NCI-H2196 treated with DMSO at 0.1 percent for 48 hours (cell line): Measurements from ENCODE around the gene MOV10L1.
"Not testable (repeated sequence)": the region's sequence is repeated elsewhere in the genome, so short reads cannot be mapped to it uniquely, and the experiment has no call there.

Experiments used
- DNase-seq: peaks from one replicate; lab custom pipeline; 2025; ENCODE audit not compliant: unreplicated experiment; lab: John Stamatoyannopoulos, UW

Gene MOV10L1

GRCh38 chr22:50153056-50153755 lies 63.4 kb downstream of the MOV10L1 start:
- DNase-seq: no peak

DNA sequence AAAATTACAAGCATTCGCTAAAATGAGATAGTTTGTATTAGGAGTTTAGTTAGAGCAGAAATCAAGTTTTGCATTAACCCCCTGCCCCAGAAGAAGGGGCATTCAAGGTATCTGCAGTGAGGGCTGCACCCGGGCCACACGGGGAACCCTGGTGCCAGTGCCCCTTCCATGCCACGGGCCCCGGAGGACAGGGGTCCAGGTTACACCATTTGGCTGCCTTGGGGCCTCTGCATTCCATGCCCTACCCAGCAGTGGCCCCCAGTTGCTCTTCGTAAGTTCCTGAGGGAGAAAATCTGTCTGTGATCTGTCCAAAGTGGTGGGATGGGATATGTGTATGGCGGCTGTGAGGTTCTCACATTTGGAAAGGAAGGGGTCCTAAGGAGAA lies 63.9 kb downstream of the MOV10L1 start:
- no peak for DNase-seq

- no peak for DNase-seq
These were observed 68.0 kb downstream of the MOV10L1 start for GRCh38 chr22:50157709-50158375.

- no peak for DNase-seq
These were observed 71.1 kb downstream of the MOV10L1 start for GRCh38 chr22:50160947-50161346.

- no peak for DNase-seq
These were observed 71.9 kb downstream of the MOV10L1 start for GRCh38 chr22:50161508-50162390.

DNA sequence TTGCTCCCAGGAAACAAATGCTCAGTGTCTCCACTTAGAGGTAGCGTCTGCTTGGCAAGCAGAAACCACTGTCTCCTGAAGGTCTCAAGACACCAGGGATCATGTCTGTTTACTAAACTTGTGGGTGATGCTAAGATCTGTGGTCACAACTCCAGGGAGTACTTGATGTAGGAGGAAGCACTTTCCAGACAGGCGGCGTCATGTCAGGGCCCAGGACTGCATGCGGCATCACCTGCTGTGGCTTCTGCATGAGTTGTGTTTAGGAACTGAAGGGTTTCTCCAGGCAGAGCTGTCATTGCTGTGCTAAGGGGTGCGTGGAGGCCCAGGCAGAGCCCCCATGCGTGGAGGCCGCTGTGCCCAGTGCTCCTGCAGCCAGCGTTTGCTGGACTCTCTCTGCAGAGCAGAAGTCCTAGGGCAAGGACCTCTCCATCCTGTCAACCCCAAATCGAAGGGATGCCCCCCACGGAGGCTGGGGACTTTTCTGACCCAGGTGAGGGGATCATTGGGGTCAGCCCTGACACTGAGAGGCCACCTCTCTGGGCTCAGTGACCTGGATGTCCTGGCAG lies 72.7 kb downstream of the MOV10L1 start:
- DNase-seq: no peak

- DNase-seq: no peak
These were observed 75.8 kb downstream of the MOV10L1 start for GRCh38 chr22:50165436-50166123.

DNA sequence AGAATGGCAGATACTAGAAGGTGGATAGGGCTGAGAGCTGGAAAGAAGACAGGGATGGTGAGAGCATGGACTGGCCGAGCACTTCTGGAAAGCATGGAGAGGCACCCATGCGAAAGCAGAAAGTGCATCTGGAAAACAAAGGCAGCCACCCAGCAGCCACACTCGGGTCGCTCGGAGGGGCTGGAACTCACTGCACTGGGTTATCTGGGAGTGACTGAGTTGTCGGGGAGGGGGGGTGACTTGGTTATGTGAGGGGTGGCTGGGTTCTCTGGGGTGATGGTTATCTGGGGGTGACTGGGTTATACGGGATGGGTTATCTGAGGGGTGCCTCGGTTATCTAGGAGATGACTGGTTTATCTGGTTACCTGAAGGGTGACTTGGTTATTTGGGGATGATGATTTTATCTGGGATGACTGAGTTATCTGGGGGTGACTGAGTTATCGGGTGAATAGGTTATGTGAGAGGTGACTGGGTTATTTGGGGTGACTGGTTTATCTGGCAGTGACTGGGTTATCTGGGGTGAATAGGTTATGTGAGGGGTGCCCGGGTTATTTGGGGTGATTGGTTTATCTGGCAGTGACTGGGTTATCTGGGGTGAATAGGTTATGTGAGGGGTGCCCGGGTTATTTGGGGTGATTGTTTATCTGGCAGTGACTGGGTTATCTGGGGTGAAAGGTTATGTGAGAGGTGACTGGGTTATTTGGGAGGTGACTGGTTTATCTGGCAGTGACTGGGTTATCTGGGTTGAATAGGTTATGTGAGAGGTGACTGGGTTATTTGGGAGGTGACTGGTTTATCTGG lies 78.1 kb downstream of the MOV10L1 start:
- no peak for DNase-seq

- DNase-seq: not testable (repeated sequence)
These were observed 78.8 kb downstream of the MOV10L1 start for GRCh38 chr22:50168490-50169180.

DNA sequence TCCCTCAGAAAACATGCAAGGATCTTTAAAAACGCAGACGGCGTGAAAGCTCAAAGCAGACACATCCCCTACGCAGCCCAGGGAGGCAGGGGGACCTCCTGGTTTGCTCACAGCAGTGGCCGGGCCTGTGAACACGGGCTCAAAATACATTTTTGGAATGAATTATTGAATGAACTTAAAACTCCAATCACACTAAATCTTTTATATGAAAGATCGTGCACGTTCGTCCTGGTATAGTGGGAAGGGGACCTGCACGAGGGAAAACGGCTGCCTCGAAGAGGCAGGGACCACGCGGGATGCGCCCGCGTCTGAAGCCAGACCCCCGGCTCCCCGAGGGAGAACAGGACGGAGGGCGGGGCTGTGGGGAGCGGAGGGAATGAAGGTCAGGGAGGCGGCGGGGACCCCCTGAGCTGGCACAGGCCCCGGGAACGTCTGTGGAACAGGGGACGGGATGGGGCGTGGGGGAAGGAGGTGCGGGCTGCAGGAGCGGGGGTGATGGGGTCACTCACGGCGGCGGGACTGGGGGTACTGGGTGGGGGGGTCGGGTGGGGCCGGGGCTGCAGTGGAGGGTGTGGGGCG lies 79.5 kb downstream of the MOV10L1 start:
- no peak for DNase-seq

DNA sequence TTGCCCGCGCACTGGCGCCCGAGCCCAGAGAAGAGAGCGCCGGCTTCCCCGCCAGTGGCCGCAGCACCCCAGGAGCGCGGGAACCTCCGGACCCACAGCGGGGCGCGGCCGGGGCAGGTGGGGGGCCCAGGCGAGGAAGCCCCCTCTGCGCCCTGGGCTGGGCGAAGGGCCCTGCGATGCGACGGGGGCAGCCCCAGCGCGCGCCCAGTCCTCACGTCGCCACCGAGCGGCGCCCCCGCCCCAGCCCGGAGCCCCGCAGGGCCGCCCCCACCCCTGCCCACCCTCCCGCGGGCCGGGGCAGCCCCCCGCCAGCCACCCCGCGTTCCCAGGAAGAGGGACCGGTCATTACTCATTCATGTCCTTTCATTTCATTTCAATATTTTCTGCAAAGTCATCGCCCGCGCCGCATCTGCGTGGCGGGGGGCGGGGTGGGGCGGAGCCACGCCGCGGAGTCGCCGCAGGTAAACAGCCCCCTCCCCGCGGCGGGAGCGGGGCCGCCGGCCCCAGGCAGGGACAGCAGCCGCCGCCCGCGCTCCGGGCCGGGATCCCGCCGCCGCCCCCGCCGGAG lies 80.1 kb downstream of the MOV10L1 start:
- DNase-seq: no peak

GRCh38 chr22:50170453-50171318 lies 80.9 kb downstream of the MOV10L1 start, which contains the start of gene PANX2:
PANX2 (plus strand) TSS chr22:50170731; CDS start chr22:50170731, 0 bp downstream.
- no peak for DNase-seq

DNA sequence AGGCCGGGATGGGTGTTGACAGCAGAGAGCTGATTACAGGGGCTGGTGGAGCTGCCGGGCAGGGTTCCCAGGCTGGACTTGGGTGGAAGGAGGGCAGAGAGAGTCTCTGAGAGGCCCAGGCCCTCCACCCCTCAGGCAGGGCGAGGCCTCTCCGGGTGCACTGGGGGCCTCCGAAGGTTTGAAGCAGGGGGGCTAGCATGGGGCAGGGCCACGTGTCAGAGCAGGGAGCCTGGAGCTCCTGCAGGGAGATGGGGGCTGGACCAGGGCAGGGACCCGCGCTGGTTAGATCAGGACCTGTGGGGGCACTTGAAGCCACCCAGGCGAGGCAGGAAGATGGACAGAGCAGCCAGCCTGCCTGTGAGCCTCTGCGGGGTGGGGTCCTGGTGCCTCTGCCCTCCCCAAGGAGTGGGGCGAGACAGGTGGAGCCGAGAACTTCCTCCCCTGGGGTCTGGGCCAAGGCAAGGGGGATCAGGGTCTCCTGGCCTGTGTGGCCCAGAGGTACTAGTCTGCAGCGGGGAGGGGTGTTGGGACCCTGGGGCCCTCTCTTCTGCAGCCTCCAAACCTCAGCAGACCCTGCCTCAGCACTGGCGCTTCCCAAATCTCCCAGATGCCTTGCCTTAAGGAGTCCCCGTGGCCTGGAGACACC lies 81.6 kb downstream of the MOV10L1 start:
- DNase-seq: no peak

- DNase-seq: no peak
These were observed 82.2 kb downstream of the MOV10L1 start for GRCh38 chr22:50171965-50172421.

DNA sequence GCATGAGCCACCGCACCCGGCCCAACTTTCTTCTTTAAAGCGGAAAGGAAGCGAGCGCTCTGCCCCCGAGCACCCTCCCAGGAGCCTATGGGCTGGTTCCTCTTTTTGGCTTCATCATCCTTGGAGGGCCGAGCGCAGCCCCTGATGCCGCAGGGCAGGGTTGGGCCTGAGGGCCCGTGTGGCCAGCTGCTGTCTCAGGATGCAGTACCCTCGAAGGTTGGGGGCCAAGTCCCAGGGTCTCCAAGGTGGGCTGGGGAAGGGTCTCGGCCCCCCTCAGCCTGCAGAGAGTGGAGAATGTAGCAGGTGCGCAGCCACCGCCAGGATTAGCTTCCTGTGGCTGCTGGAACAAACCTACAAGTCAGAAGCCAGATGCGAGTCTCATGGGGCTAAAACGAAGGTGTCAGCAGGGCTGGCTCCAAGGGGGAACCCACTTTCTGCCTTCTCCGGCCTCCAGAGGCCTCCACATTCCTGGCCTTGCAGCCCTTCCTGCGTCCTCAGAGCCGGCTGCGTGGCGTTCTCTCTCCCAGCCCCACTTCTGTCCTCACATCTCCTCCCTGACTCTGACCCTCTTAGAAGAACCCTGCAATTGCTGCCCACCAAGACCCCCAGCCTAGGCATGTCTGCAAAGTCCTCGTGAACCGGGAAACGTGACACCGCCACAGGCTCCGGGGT lies 83.6 kb downstream of the MOV10L1 start:
- no peak for DNase-seq

GRCh38 chr22:50173983-50174355 lies 84.2 kb downstream of the MOV10L1 start:
- no peak for DNase-seq
